Measurements from ENCODE around the gene INTS13.
"Not testable (repeated sequence)": the region's sequence is repeated elsewhere in the genome, so short reads cannot be mapped to it uniquely, and the experiment has no call there.

Gene INTS13

GRCh38 chr12:26929590-26929989, 8.2 kb downstream of the INTS13 start:
- no peak for DNase-seq

GRCh38 chr12:26928661-26929060, 9.1 kb downstream of the INTS13 start:
- no peak for DNase-seq

GRCh38 chr12:26921886-26922285, 15.9 kb downstream of the INTS13 start:
- no peak for DNase-seq

- DNase-seq, result no peak
Measured at GRCh38 chr12:26919216-26919555, 18.6 kb downstream of the INTS13 start.

GRCh38 chr12:26918321-26919215, 19.2 kb downstream of the INTS13 start:
- no peak for DNase-seq

GRCh38 chr12:26906704-26907103, 31.1 kb downstream of the INTS13 start:
- no peak for DNase-seq

- no peak for DNase-seq
Measured at GRCh38 chr12:26906024-26906423, 31.8 kb downstream of the INTS13 start.

- DNase-seq, result not testable (repeated sequence)
Measured at GRCh38 chr12:26903396-26903795, 34.4 kb downstream of the INTS13 start.

- DNase-seq, result no peak
Measured at GRCh38 chr12:26896913-26897312, 40.9 kb downstream of the INTS13 start.

- DNase-seq, result no peak
Measured at GRCh38 chr12:26895672-26896071, 42.1 kb downstream of the INTS13 start.

GRCh38 chr12:26891704-26892103, 46.1 kb downstream of the INTS13 start:
- DNase-seq, result no peak

GRCh38 chr12:26890784-26891183, 47.0 kb downstream of the INTS13 start:
- no peak for DNase-seq

GRCh38 chr12:26884765-26885576, 52.8 kb downstream of the INTS13 start:
- no peak for DNase-seq

- no peak for DNase-seq
Measured at GRCh38 chr12:26880625-26881024, 57.2 kb downstream of the INTS13 start.

GRCh38 chr12:26878661-26879119, 59.1 kb downstream of the INTS13 start:
- no peak for DNase-seq

- DNase-seq, result no peak
Measured at GRCh38 chr12:26874501-26875296, 63.1 kb downstream of the INTS13 start.

- DNase-seq, result peak; percentile 86
Measured at GRCh38 chr12:26872625-26873024, 65.2 kb downstream of the INTS13 start.

- DNase-seq, result no peak
Measured at GRCh38 chr12:26871985-26872384, 65.8 kb downstream of the INTS13 start.

- DNase-seq, result no peak
Measured at GRCh38 chr12:26870491-26871419, 67.0 kb downstream of the INTS13 start.

- DNase-seq, result no peak
Measured at GRCh38 chr12:26869908-26870459, 67.8 kb downstream of the INTS13 start.

- no peak for DNase-seq
Measured at GRCh38 chr12:26869104-26869494, 68.7 kb downstream of the INTS13 start.
